ENCODE data around the gene FEZ2.

Gene FEZ2

GRCh38 chr2:36586672-36587071 is 11.3 kb downstream of the FEZ2 start:
- no peak for DNase-seq

- DNase-seq = no peak
These were observed 13.7 kb downstream of the FEZ2 start for GRCh38 chr2:36584148-36584794.

- no peak for DNase-seq
These were observed 15.0 kb downstream of the FEZ2 start for GRCh38 chr2:36582951-36583350.

GRCh38 chr2:36582538-36582937 is 15.4 kb downstream of the FEZ2 start:
- no peak for DNase-seq

- no peak for DNase-seq
These were observed 18.7 kb downstream of the FEZ2 start for GRCh38 chr2:36579297-36579664.

GRCh38 chr2:36578343-36579296 is 19.3 kb downstream of the FEZ2 start:
- DNase-seq = no peak

- DNase-seq = no peak
These were observed 20.1 kb downstream of the FEZ2 start for GRCh38 chr2:36577884-36578283.

DNA sequence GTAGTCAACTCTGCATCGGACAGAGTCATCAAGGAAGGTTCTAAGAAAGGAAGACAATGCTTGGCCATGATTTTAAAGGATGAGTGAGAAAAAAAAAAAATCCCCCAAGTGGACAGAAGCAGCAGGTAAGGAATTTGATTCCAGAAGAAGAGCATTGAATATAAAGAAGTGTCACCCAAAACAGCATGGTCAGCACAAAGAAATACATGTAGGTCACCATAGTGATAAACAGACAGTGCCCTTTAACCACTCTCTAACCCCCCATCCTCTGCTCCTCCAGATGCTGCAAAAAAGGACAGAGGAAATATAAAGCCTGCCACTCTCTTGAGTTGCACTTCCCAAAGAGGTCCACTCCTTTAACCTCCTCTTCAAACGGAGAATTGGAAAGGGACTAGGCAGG is 23.4 kb downstream of the FEZ2 start:
- DNase-seq = no peak

DNA sequence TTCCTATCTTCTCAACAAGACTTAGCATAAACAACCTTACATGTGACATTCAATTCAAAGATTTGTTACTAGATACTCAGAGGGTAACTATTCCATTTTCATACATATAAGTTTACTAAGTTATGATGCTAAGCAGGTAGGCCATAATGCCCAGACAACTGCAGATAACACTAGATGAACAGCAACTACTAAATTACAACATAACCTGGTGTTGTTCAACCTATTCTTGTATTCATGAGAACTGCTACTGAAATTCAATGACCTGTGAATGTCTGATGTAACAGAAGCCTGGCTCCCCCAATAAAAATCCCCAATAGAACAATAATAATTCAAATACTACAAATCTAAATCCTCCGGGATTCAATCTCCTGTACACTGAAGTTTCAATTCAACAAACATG is 24.8 kb downstream of the FEZ2 start:
- no peak for DNase-seq

DNA sequence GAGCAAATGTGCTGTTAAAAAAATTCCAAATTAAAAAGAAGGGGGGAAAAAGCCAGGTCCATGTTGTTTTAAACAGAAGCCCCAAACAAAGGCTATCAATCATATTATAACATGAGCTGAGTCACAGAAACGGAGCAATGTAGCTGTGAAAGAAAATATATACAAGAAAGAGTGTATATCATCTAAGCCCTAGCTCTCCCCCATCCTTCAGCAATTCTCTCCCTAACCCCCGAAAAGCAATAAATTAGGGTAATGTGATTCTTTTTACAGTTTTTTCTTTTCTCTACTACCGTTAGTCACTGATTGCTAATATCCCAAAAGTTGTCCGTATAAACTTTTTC is 25.3 kb downstream of the FEZ2 start:
- no peak for DNase-seq

DNA sequence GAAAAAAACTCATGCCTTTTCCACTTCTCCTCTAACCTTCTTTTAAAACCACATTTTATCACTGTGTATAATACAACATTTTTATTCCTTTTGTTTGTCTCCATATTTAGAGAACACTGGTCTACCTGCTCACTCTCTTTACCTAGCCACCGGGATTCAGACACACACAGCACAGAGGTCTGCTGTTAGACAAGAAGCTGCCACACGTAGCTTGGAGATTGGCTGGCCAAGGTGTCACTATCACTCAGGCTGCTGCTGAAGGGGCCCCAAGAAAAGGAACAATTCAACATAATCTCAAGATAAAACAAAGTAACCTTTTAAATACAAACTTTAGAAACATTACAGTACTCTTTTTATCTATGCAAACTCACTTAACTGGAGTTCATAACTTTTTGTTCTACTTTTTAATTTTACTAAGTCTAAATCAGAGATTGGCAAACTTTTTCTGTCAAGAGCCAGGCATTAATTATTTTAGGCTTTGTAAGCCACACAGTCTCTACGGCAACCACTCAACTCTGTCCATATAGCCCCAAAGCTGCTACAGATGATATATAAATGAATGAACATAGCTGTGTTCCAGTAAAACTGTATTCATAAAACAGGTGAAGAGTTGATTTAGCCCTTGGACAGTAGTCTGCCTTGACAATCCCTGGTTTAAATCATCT is 25.8 kb downstream of the FEZ2 start:
- no peak for DNase-seq

DNA sequence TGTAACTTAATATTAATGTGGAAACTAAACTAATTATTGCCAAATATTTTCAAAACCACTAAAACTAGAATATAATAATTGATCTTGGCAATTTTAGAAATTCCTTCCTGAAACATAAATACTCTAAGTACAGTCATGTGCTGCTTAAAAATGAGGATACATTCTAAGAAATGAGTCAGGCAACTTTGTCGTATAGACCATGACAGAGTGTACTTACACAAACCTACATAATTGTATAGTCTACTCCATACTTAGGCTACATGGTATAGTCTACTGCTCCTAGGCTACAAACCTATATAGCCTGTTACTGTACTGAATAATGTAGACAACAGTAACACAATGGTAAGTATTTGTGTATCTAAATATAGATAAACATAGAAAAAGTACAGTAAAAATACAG is 27.6 kb downstream of the FEZ2 start:
- no peak for DNase-seq

DNA sequence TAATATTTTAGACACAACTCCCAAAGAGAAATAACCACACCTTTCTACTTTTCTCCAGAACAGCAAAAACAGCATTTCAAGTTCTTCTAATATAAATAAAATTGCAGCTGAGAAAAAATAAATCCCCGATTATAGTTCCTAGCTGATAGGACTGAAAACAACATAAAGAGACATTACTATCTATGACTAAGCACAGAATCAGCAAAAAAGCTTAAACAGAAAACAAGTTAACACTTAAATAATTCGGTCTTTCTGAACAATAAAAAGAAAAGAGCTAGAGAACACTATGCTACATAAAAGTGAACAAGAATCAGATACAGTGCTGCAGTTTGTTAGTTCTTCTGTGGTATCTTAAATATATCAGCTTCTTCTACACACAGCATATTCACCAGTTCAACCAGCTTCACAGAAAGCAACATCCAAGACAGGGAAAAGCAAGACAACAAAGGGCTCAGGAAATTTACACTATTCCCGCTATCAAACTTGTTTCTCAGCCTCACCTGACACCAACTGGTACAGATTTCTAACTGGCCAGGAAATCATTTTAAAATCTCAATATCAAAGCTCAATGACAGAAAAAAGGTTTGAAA is 28.6 kb downstream of the FEZ2 start:
- peak in 1 of 2 experiments; percentile 74 for DNase-seq

DNA sequence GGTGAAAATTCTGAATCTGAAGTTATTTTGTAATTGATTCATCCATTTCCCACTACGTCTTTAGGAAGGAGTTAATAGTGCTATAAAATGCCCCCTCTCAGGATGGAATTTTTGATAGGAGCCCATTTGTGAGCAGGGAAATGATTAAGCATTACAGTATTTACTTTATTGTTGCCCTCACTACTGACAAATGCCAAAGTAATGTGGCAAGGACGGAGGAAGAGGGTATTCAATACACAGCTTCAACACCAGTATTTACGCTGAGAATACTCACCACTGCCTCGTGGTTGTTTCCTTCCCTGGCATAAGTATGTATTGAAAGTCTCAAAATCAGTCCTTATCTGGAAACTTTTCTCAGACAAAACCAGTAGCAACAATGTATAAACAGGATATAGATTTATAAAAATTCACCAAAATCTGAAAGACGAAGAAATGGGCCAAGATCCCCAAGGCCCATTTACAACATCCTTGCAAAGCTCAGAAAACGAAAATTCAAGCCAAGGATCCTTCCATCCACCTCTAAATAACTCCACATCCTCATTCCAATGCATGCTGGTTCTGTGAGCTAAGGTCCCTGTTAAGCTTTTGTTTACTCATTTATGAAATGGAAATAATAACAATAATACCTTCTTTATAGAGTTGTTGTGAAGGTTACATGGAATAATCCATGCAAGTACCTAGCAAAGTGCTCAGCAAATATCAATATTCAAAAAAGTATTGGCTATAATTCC is 29.3 kb downstream of the FEZ2 start:
- peak; percentile 76 to 94 for DNase-seq

GRCh38 chr2:36567711-36568408 is 30.1 kb downstream of the FEZ2 start:
- DNase-seq = peak in 1 of 2 experiments; percentile 64

DNA sequence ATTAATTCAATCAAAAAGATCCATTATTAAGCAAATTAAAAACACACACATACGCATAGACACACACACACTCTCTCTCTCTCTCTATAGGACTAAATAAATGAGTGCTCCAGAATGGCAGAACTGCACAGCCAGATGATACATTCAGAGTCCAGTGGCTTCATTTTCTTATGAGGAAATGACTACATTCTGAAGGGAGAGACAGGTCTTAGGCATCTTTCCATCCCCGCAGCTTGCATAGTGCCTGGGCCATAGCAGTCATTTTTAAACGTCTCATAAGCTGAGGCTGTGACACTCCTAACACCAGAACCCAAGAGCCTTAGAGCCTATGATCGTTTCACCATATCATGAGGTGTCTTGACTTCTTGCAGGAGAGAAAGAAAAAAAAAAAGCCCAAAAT is 31.1 kb downstream of the FEZ2 start:
- no peak for DNase-seq

- no peak for DNase-seq
These were observed 32.3 kb downstream of the FEZ2 start for GRCh38 chr2:36565712-36566111.

GRCh38 chr2:36564377-36564930 is 33.5 kb downstream of the FEZ2 start:
- no peak for DNase-seq

DNA sequence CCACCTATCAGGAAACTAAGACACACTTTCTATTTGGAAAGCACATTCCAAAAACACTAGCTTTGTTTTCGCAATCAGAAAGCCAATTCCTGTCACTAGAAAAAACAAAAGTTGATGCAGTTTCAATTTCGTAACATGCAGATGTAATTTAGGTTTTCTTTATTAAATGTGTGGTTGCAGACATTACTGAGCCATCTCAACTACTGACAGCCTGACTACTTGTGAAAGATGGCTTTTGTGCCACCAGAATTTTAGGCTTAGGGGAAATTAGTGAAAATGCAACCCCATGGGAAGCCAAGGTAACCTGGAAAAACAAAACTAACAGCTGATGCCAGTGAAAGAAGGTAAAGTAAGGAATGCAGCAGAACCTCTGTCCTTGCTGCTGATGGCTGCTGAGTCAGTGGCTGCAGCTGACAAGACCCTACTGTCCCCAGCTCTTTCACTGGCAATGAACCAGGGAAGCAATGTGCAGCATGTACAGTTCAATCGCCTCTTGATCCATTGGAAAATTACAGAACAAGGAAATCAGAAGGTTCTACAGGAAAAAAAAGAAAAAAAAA is 34.9 kb downstream of the FEZ2 start:
- DNase-seq = peak in 1 of 2 experiments; percentile 61

- DNase-seq = peak; percentile 58 to 79
These were observed 35.7 kb downstream of the FEZ2 start for GRCh38 chr2:36562240-36562639.

DNA sequence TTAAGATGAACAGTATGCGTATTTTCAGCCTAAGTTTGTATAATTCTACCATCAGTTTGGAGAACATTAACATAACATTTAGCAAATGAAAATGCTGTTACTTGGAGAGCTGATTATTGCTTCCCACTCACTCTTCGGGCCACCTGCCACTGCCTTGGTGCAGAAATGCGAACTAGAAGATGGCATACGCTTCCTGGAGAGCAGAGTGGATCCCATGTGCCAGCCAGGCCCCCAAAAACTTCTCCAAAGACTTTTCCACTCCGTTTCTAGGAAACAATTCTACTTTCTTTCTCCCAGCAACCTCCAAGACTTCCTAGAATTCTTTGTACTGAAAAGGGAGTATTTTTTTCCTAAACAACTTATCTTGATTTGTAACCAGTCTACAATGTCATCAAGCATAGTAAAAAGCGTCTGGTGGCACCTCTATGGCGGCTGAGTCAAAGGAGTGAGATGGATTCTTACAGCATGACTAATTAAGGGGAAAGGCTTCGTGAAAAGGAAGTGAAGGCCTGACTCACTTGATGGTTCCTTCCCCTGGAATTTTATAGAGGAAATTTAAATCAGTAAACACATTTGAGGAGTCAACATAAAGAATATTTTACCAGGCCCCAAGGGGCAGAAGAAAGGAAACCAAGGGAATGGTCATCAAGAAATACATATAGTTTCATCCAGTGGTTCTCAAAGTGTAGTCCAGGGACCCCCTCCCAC is 36.6 kb downstream of the FEZ2 start:
- DNase-seq = peak; percentile 94 to 98
